NCI-H2107 treated with DMSO at 0.1 percent for 48 hours (cell line): ENCODE results near the gene ALG14.
"Not testable (repeated sequence)": the region's sequence is repeated elsewhere in the genome, so short reads cannot be mapped to it uniquely, and the experiment has no call there.

Experiments used
- DNase-seq: peaks from one replicate; lab custom pipeline; 2025; ENCODE audit not compliant: unreplicated experiment; lab: John Stamatoyannopoulos, UW

ALG14 gene

GRCh38 chr1:95088303-95088702, 15.6 kb upstream of the ALG14 start:
- DNase-seq = no peak

GRCh38 chr1:95086949-95087533, 14.3 kb upstream of the ALG14 start:
- DNase-seq = no peak

GRCh38 chr1:95085376-95085775, 12.6 kb upstream of the ALG14 start:
- no peak for DNase-seq

GRCh38 chr1:95084317-95085176, 11.8 kb upstream of the ALG14 start:
- DNase-seq = peak; percentile 38

- DNase-seq = no peak
Observed at GRCh38 chr1:95080879-95081278, 8.1 kb upstream of the ALG14 start.

GRCh38 chr1:95080446-95080845, 7.7 kb upstream of the ALG14 start:
- DNase-seq = no peak

- DNase-seq = no peak
Observed at GRCh38 chr1:95076034-95076433, 3.3 kb upstream of the ALG14 start.

- DNase-seq = no peak
Observed at GRCh38 chr1:95073446-95073845, 695 bp upstream of the ALG14 start.

- no peak for DNase-seq
Observed at GRCh38 chr1:95072117-95072516, 634 bp downstream of the ALG14 start.

- DNase-seq = no peak
Observed at GRCh38 chr1:95071539-95071938, 1.2 kb downstream of the ALG14 start.

GRCh38 chr1:95069710-95070093, 3.0 kb downstream of the ALG14 start:
- no peak for DNase-seq

- DNase-seq = no peak
Observed at GRCh38 chr1:95068956-95069709, 3.6 kb downstream of the ALG14 start.

GRCh38 chr1:95067568-95067967, 5.2 kb downstream of the ALG14 start:
- no peak for DNase-seq

- DNase-seq = peak; percentile 95
Observed at GRCh38 chr1:95067062-95067461, 5.7 kb downstream of the ALG14 start.

- DNase-seq = no peak
Observed at GRCh38 chr1:95061445-95062006, 11.2 kb downstream of the ALG14 start.

GRCh38 chr1:95058974-95059373, 13.8 kb downstream of the ALG14 start:
- DNase-seq = no peak

- DNase-seq = no peak
Observed at GRCh38 chr1:95057351-95057750, 15.4 kb downstream of the ALG14 start.

- DNase-seq = no peak
Observed at GRCh38 chr1:95049935-95050334, 22.8 kb downstream of the ALG14 start.

GRCh38 chr1:95048317-95048716, 24.4 kb downstream of the ALG14 start:
- DNase-seq = no peak

GRCh38 chr1:95047624-95048023, 25.1 kb downstream of the ALG14 start:
- DNase-seq = not testable (repeated sequence)

- DNase-seq = no peak
Observed at GRCh38 chr1:95046359-95046758, 26.4 kb downstream of the ALG14 start.
